Measurements from ENCODE around the gene REXO2.

DNA sequence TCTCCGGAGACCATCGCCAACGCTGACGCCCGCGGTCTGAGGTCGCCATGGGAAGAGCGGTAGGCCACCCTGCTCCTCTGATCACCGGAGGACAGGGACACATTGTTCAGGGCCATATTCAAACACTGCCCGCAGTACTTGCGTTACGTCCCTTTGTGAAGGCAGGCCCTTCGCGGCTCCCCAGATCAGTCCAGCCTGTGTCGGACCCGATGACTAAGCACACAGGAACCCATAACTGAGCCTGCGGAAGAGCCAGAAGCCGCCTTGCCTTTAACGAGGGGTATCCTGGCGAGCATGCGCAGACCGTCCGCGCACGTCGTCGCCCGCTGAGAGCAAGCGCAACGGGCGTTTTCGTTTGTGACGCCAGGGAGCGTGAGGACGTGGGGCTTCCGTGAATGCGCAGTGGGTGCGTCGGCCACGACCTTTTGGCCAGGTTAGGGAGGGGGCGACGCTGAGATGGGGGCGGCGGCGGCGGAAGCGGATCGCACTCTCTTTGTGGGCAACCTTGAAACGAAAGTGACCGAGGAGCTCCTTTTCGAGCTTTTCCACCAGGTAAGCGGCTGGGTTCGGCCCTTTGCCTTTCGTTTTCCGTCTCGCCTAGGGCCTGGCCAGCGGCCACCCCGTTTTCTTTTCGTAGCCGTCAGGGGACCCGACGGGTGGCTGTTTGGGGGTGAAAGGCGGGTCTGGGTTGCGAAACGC lies 38.9 kb upstream of the REXO2 start, which contains the start of the genes C11orf71 and RBM7:
- TF ChIP-seq, protein P1, sequence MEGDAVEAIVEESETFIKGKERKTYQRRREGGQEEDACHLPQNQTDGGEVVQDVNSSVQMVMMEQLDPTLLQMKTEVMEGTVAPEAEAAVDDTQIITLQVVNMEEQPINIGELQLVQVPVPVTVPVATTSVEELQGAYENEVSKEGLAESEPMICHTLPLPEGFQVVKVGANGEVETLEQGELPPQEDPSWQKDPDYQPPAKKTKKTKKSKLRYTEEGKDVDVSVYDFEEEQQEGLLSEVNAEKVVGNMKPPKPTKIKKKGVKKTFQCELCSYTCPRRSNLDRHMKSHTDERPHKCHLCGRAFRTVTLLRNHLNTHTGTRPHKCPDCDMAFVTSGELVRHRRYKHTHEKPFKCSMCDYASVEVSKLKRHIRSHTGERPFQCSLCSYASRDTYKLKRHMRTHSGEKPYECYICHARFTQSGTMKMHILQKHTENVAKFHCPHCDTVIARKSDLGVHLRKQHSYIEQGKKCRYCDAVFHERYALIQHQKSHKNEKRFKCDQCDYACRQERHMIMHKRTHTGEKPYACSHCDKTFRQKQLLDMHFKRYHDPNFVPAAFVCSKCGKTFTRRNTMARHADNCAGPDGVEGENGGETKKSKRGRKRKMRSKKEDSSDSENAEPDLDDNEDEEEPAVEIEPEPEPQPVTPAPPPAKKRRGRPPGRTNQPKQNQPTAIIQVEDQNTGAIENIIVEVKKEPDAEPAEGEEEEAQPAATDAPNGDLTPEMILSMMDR (IDR thresholded peaks at IDR 0.05) = peak in 1 of 4 donors; percentile 5
- peak; percentile 98 for TF ChIP-seq POLR2A (IDR thresholded peaks at IDR 0.05)

Measured in right lobe of liver (tissue), 4 donors.